Breast epithelium (tissue), 3 donors: ENCODE results near the gene EAF1.

Source experiments
- CTCF ChIP-seq, 3 donors: fragments of 450-650 bp; IDR thresholded peaks; one replicate each; pipeline ENCODE4 v1.5.1; 2016 to 2017; ENCODE audit warnings: antibody characterized with exemption in 3 of 3, mild to moderate bottlenecking in 3 of 3, moderate library complexity in 3 of 3
- POLR2A ChIP-seq: fragments of 450-650 bp; IDR thresholded peaks from one replicate; pipeline ENCODE4 v1.6.1; 2016; ENCODE audit warnings: antibody characterized with exemption, mild to moderate bottlenecking, moderate library complexity
- POLR2AphosphoS5 ChIP-seq, 3 donors: sonication (generic); formaldehyde crosslinking; IDR thresholded peaks; one replicate each; pipeline ENCODE4 v1.6.1; 2017; ENCODE audit warnings: antibody characterized with exemption in 3 of 3

DNA sequence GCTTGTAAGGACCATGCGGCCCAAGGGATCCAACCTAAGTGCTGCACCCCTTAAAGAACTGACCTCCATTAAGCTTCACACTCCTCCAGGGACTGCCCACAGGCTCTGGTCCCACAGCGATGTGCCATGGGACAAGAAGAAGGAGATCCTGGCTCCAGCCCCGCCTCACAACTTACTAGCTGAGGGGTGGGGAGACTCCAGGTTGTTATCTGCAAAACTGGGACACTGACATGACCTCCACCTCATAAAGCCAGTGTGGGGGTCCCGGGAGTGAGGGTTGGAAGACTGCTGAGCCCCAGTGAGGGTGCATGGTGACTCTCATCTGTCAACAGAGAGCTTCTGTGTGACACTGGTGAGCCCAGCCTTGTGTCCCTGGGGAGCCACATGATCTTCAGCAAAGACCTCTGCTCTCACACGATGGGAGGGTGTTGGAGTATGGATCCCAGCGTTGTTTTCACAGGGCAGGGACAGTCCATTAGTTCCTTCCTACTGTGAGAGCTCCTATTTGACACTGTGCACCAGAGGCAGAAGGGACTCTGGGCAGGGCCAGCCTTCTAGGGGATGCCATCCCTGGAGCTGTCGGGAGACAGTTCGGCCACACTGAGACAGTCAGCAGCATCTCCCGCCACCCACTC is 26.7 kb downstream of the EAF1 start:
- TF ChIP-seq CTCF (IDR thresholded peaks at IDR 0.05), result no peak
- no peak for TF ChIP-seq POLR2A
- TF ChIP-seq POLR2AphosphoS5 (IDR thresholded peaks at IDR 0.05), result no peak
